Right renal cortex interstitium (tissue), 3 donors: Measurements from ENCODE around the gene SLC35C1. TPM values are rescaled to one million over a fixed set of nuclear protein-coding genes. Genes with fewer than 3 reads are reported as not detected.
A peak's percentile ranks its signal among the peaks of the same experiment; 100 is the strongest.
"Not testable (repeated sequence)": the region's sequence is repeated elsewhere in the genome, so short reads cannot be mapped to it uniquely, and the experiment has no call there.

Source experiments
- DNase-seq, 3 donors: peaks; one replicate each; pipeline ENCODE4 v3.0.0-alpha.2; 2013; ENCODE audit warnings: low read depth in 3 of 3, low spot score in 2 of 3
- polyA plus RNA-seq, 3 donors: library from polyadenylated mRNA; unstranded; fragments of 120-200 nt; gene quantifications; one replicate each; pipeline ENCODE4 v1.2.1, GENCODE V29; 2013; ENCODE audit not compliant: insufficient read length in 3 of 3

SLC35C1 gene
- polyA plus RNA-seq, 3 donors = 6.1 to 8.3 (median 6.6) TPM

DNA sequence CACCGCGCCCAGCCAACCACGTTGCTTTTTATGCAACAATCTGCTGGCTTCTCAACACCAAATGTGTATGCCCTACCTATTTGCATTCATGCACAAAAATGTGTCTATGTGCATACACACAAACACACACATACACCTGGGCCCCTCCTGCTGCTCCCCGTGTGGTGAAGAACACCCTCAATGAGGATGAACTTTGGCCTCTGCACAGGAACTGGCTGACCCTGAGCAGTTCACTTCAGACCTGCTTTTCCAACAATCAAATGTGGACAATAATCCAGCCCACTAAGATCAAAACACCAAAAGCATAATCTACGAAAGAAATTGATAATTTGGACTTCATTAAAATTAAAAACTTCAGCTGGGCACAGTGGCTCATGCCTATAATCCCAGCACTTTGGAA, 25.3 kb upstream of the SLC35C1 start:
- DNase-seq = no peak

DNA sequence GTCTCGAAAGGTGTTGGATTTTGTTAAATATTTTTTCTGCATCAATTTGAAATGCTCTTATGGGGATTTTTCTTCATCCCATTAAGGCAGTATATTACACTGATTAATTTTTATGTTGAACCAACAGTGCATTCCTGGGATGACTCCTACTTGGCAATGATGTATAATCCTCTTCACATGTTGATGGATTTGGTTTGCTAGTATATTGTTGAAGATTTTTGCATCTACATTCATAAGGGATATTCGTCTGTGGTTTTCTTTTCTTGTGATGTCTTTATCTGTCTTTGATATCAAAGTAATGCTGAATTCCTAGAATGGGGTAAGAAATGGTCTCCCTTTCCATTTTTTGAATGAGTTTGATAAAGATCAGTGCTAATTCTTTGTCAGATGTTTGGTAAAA, 18.7 kb upstream of the SLC35C1 start:
- no peak for DNase-seq

DNA sequence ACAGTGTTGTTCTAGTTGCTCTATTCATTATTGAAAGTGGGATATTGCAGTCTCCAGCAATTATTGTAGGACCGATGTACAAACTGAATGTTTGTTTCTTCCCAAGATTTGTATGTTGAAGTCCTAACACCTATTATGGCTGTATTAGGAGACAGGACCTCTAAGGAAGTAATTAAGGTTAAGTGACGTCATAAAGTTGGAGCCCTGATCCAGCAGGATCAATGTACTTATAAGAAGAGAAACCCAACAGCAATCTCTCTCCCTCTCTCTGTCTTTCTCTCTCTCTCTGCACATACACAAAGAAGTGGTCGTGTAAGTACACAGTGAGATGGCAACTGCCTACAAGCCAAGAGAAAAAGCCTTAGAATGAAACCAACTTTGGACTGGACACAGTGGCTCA, 16.1 kb upstream of the SLC35C1 start:
- no peak for DNase-seq

DNA sequence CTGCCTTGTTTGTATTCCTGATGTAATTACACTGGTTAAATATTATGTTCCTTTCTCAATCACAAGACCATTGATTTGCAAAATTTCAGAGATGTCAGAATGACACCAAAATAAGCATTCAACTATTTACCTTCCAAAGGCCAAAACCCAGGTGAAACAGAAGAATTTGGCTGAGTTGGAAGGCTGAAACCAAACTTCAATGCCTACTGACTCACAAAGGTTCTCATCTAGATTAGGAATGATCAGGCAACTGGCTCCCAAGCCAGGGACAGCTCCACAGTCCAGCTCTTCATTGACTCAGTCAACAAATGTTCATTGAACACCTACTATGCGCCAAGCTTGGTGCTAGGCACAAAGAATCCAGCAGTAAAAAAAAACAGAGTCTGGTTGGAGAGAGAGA, 13.4 kb upstream of the SLC35C1 start:
- DNase-seq = no peak

DNA sequence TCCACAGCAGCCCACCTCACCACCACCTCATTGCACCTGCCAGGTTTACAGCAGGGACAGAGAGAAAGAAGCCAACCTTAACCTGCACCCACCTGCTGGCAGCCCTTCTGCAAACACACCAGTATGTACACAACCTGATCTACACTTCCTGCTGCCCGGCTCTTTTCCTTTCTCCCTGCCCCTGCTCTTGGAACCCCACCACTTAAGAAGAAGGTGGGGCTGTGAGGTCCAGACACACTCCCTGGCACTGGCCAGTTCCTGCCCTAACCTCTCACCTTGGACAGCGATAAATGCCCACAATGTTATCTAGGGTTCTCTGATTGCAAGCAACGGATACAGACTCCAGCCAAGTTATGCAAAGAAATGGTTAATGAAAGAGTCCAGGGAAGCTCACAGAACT, 10.8 kb upstream of the SLC35C1 start:
- DNase-seq = no peak

DNA sequence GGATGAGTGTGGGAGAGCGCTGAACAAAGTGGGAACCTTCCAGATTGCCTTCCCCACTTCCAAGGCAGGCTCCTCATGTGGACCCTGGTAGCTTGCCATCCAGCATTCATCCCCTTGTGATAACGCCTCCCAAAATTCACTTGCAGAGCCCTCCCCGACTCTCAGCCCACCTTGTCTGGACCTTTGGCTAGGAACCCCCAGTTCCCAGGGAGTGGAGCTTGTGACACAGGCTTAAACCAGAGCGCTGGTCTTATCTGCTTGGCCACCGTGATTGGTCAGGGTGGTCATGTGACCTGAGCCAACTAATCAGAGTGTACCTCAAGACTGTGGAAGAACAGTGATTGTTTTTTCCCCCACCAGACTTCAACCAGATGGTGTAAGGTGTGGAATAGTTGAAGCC, 9.6 kb upstream of the SLC35C1 start:
- no peak for DNase-seq

DNA sequence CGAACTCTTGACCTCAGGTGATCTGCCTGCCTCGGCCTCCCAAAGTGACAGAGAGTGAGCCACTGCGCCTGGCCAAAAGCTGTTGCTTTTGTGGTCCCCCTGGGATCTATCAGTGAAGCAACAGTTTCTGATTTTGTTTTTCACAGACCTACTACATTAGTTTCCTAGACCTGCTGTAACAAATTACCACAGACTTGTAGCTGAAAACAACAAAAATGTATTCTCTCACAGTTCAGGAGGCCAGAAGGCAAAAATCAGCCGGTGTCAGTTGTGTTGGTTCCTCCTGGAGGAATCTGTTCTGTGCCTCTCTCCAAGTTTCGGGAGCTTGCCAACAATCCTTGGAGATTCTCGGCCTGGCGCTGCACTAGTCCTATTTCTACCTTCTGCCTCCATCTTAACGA, 8.5 kb upstream of the SLC35C1 start:
- DNase-seq = no peak

DNA sequence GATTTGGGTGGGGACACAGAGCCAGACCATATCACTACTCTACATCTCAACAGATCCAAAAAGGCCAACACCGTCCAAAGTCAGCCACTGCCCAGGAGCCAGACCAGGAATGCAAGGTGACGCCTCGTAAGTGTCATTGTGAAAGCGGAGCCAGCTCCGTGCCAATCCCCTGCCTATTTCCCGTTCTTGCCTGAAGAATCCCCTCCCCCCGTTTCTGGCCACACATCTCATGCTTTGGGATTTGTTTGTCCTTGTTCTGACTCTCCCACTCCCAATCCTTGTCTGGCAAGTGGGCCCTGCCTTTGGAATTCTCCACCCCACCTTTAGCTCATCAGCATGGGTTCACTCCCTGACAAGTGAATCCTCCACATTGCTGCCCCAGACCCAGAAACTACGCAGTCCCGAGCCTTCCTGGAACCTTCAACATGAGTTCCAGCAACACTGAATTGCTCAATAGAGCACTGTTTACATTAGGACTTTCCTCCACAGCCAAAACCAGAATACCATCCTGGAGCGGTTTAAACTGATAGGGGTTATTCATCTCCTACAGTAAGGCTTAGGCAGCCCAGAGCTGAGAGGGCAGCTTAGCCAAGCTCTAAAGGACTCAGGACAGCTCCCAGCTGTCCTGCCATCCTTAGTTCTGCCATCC, 6.0 kb upstream of the SLC35C1 start:
- DNase-seq = no peak

DNA sequence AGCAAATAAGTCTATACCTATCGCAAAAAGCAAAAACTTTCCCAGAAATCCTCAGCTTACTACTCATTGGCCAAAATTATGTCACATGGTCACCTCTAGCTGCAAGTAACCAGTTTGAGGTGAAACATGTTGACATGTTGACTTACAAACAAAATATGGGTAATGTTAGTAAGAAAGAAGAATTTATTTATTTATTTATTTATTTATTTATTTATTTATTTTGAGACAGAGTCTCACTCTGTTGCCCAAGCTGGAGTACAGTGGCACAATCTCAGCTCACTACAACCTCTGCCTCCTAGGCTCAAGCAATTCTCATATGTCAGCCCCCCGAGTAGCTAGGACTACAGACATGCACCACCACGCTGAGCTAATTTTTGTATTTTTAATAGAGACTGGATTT, 5.4 kb upstream of the SLC35C1 start:
- no peak for DNase-seq

DNA sequence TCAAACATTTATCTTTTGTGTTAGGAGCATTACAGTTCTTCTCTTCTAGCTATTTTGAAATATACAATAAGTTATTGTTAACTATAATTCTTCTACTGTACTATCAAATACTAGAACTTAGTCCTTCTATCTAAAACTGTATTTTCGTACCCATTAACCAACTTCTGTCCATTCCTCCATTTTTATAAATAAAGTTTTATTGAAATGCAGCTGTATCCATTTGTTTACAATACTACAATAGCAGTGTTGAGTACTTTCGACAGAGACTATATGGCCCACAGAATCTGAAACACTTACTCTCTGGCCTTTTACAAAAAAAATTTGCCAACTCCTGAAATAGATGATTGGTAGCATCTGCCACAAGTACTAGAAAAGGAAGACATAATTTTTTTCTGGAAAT, 4.7 kb upstream of the SLC35C1 start:
- no peak for DNase-seq

DNA sequence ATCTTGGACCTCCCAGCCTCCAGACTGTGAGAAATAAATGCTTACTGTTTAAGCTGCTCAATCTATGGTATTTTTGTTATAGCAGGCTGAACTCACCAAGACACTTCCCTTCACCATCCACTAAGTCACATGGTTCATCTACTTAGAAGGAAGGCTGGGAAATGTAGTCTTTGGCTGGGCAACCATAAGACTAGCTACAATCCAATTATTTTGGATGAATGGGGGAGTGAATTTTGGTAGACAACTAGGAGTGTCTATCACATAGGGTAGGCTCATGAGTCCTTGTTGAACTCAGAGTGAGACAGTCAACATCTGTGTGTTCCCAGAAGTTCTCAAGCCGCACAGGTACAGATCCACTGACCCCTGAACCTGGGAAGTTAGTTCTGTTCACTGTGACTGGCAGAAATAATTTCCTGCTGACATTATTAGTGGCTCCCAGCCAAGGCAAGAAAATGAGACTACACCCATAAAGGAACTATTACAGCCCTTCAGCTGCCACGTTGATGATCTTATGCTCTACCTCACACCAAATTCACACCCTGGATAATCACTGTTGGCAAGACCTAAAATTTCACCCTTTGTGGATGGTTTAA, 3.1 kb upstream of the SLC35C1 start:
- DNase-seq = no peak

DNA sequence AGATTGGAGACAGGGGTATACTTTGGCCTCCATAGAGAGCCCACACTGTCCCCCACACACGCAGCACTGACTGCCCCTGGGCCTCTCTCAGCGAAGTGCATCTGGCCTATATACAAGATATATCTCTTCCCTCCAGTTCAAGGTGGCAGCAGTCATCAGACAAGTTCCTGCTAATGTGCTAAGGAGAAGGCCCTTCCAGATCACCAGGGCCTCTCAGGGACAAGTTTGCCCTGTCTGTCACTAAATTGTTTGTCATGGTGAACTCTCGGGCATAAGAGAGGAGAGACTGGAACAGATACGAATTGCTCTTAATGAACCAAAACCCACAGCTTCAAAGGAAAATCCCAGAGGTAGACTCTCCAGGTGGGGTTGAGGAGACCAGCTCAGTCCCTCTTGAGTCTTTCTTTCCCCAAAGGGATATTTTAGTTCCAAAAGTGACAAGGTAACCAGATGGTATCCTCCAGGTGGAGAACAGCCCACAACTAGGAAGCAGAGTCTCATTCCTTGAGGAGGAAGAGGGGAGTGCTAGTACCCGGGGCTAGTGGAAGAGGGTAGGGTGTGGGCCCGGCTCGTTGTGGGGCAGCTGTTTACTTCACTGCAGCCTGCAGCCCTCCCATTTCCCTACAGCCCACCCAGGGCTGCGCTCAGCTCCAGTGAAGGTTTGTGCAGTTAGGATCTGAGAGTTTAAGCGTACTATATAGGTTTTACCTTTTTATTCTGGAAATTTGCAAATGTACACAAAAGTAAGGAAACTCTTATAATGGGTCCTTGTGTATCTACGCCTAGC, 2.2 kb upstream of the SLC35C1 start:
- DNase-seq = no peak

DNA sequence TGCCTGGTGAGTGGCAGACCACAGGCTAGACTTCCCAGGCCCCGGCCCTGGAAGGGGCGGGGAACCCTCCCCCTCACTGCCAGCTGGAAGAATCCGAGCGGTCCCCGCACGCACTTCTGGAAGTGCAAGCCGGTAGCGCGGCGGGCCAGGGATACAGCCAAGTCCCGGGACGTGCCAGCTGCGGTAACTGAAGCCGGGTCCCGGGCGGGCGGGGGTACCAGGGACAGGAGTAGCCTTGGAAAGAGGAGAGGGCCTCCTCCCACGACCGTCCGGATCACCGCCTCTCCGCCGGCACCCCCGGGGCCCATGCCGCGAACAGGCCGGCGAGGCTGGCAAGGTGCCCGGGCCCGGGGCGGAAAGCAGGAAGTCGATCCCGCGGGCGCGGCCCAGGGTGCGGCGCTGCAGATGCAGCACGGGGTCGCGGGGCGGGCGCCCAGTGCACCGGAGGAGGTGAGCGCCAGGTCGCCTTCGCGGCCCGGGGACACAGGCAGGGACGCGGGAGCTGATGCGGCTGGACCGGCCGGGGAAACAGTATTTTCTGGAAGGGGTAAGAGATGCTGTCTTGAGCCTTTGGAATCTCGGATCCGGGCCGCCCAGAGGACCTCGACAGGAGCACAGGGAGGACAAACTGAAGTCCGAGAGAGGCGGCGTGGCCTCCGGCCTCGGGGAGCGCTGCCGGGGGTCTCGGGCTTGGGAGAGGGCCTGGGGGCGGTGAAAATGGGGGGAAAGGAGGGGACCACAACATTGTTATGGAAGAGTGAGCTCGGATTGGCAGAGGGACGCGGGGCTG, 783 bp upstream of the SLC35C1 start:
- DNase-seq = peak in 2 of 3 donors; percentile 42 to 46

DNA sequence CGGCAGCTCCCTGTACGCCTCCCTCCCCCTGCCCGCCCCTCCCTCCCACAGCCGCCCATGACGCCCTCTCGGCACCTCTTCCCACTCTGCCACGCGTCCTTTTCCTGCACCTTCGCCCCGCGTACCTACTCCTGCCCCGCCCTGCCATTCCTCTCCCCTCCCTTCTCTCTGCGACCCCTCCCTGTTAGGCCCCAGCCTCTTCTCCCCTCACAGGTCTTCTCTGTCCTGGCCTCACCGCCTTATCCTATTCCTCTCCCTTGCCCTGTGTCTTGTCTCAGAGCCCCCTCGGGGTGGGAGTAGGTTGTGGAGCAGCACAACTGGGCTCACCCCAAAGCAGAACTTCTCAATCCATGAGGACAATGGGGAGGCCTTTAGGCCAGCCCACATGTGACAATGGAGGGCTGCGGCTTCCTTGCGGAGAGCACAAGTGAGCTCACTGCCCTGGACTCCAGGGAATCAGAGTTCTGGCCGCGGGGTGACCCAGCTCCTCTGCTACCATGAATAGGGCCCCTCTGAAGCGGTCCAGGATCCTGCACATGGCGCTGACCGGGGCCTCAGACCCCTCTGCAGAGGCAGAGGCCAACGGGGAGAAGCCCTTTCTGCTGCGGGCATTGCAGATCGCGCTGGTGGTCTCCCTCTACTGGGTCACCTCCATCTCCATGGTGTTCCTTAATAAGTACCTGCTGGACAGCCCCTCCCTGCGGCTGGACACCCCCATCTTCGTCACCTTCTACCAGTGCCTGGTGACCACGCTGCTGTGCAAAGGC, 539 bp downstream of the SLC35C1 start:
- DNase-seq = peak in 1 of 3 donors; percentile 19

DNA sequence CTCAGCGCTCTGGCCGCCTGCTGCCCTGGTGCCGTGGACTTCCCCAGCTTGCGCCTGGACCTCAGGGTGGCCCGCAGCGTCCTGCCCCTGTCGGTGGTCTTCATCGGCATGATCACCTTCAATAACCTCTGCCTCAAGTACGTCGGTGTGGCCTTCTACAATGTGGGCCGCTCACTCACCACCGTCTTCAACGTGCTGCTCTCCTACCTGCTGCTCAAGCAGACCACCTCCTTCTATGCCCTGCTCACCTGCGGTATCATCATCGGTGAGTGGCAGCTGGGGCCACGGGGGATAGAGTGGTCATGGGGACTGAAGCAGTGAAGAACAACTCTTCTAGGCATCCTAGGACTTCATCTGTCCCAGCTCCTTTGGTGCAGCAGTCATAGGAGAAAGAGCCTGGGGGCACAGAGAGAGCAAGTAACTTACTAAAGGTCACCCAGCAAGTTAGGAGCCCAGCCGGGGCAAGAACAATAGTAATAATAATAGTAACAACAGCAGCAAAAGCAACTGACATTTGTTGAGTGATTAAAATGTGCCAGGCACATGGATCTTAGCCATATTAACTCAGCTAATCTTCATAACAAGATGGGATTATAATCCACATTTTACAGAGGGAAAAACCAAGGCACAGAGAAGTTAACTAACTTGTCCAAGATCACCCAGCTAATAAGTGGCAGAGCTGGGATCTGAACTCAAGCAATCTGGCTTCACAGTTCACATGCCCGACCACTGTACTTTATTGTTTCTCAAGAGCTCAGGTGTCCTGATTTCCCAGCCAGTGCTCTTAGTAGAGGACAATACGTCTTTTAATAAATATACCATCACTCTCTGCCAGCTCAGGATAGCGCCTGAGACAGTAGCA, 1.4 kb downstream of the SLC35C1 start:
- DNase-seq = no peak

DNA sequence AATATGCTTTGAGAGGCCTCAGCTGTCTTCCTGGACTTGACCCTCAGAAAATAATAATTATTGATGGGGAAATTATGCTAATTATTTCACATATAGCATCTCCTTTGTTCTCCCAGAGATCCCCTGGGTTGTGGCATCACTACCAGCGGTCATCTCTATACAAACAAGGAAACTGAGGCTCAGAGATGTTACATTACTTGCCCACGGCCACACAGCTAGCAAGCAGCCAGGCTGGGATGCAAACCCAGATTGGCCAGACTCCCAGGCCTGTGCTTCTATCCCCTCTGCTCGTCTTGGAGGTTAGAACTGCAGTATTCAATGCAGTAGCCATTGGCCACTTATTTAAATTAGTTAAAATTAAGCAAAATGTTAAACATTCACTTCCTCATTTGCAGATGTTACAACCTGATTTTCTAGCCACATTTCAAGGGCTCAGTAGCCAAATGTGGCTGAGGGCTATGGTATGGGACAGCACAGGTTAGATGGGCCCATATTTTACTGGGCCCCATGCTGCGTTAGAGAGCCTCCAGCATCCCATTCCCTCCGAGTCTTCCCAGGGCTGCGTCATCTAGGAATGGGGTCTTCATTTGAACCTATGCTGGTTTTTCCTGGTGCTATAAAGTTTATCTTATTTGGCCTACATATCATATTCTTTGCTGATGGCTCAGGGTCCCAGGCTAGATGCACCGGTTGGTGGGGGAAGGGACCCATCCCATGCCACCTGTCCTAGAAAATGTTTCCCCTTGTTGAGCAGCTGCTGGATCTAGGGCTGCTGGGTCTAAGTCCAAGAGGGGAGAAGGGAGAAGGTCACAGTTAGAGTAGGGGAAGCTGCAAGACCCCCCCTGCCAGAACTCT, 2.2 kb downstream of the SLC35C1 start:
- no peak for DNase-seq

DNA sequence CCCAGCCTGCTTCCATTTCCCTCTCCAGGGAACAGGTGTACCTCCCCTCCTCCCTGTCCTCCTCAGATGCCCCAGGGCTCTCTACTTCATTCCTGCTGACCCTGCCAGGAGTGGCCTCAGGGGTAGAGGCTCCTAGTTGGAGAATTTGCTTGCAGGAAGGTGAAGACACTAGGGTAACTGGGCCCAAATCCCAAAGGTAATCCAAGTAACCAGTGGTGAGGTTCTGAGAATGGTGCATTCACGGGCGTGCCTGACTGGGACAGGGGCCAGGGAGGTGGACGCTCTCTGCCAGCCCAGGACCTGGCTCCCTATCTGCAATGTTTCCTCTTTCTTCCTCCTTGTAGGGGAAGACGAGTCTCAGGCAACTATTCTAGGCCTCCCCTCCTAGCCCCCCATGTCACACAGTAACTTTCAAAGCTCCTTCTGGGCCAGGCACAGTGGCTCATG, 2.9 kb downstream of the SLC35C1 start:
- DNase-seq = no peak

DNA sequence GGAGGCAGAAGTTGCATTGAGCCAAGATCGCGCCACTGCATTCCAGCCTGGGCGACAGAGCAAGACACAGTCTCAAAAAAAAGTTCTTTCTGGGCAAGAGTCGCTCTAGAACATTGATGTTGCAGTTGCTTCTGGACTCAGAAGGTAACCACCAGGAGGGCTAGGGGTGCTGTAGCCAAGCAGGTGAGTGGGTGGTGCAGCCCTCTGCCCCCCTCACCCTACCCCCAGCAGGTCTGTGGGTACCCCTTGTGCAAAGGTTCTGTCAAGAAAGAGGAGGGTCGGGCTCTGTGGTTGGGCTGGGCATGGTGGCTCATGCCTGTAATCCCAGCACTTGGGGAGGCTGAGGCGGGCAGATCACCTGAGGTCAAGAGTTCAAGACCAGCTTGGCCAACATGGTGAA, 3.5 kb downstream of the SLC35C1 start:
- not testable (repeated sequence) for DNase-seq
